Stimulated activated CD8-positive, alpha-beta memory T cell treated with anti-CD3 and anti-CD28 coated beads, Interleukin-2, amount 100 ng/mL, for 48 hours (primary cell): Measurements from ENCODE around the gene GLO1.

ENCODE experiments used
- DNase-seq, 2 donors: peaks; one replicate each; pipeline ENCODE4 v3.0.0-alpha.2; 2020; ENCODE audit warnings: low read depth in 2 of 2

Gene GLO1

GRCh38 chr6:38658418-38659167 lies 44.4 kb downstream of the GLO1 start:
- no peak for DNase-seq

- no peak for DNase-seq
Observed at GRCh38 chr6:38656896-38657295, 46.0 kb downstream of the GLO1 start.

- DNase-seq: no peak
Observed at GRCh38 chr6:38654263-38654662, 48.7 kb downstream of the GLO1 start.

- DNase-seq: no peak
Observed at GRCh38 chr6:38651121-38651784, 51.7 kb downstream of the GLO1 start.

GRCh38 chr6:38650207-38650752 lies 52.7 kb downstream of the GLO1 start:
- no peak for DNase-seq

- no peak for DNase-seq
Observed at GRCh38 chr6:38649744-38650143, 53.2 kb downstream of the GLO1 start.

GRCh38 chr6:38648629-38649028 lies 54.3 kb downstream of the GLO1 start:
- no peak for DNase-seq

GRCh38 chr6:38646166-38646878 lies 56.6 kb downstream of the GLO1 start:
- DNase-seq: no peak

- no peak for DNase-seq
Observed at GRCh38 chr6:38644951-38645350, 58.0 kb downstream of the GLO1 start.

- no peak for DNase-seq
Observed at GRCh38 chr6:38640216-38640909, 62.6 kb downstream of the GLO1 start.

GRCh38 chr6:38639498-38640215 lies 63.3 kb downstream of the GLO1 start, which contains the start of gene BTBD9:
BTBD9 (minus strand) TSS chr6:38639929.
- peak; percentile 61 to 69 for DNase-seq

GRCh38 chr6:38638941-38639497 lies 63.9 kb downstream of the GLO1 start:
- DNase-seq: peak; percentile 43 to 52

GRCh38 chr6:38637756-38638155 lies 65.2 kb downstream of the GLO1 start:
- DNase-seq: no peak

- DNase-seq: no peak
Observed at GRCh38 chr6:38636027-38636426, 66.9 kb downstream of the GLO1 start.

- DNase-seq: no peak
Observed at GRCh38 chr6:38634518-38634917, 68.4 kb downstream of the GLO1 start.

GRCh38 chr6:38632490-38632889 lies 70.5 kb downstream of the GLO1 start:
- no peak for DNase-seq

GRCh38 chr6:38631186-38631783 lies 71.7 kb downstream of the GLO1 start:
- no peak for DNase-seq
